HepG2 (cell line): Measurements from ENCODE around the gene JCAD. TPM values are rescaled to one million over a fixed set of nuclear protein-coding genes. Genes with fewer than 3 reads are reported as not detected.

ENCODE experiments used
- ATAC-seq: fragments of 200-7000 bp; cut with Tn5 transposase; 3 replicates; pipeline ENCODE4 v1.9.1; 2020; ENCODE audit warnings: mild to moderate bottlenecking, moderate library complexity
- BruUV-seq: library from RNA; stranded (reverse); fragments of 400-500 nt; replicated peaks from 2 replicates; lab custom pipeline; 2021; lab: Mats Ljungman, UMichigan
- CTCF ChIA-PET: fragments of 300-600 bp; formaldehyde crosslinking; extraction: SDS; loops from one replicate; lab custom pipeline; 2021; ENCODE audit warnings: low total read pairs, inconsistent platforms, low intra/inter-chr PET ratio; lab: Yijun Ruan, JAX
- POLR2A ChIA-PET: fragments of 350-600 bp; sonication (Branson Sonifier 250); formaldehyde crosslinking; loops from one replicate; lab custom pipeline; 2020; ENCODE audit warnings: antibody characterized with exemption, inconsistent platforms; lab: Yijun Ruan, JAX
- DNase-seq: peaks from one replicate; pipeline ENCODE4 v3.0.0-alpha.2; 2015; ENCODE audit warnings: low spot score
- FAIRE-seq: peaks from 3 replicates; lab custom pipeline; 2011; peaks lifted over from hg19 to GRCh38; lab: Jason Lieb, UNC
- H2AFZ ChIP-seq: one replicate; pipeline ENCODE4 v1.6.1; 2011; ENCODE audit warnings: low read length, inconsistent platforms
- H3K27ac ChIP-seq: fragments of 300-600 bp; 3 replicates; pipeline ENCODE4 v1.8.0; 2011; ENCODE audit warnings: mixed run types, mild to moderate bottlenecking, mixed read lengths, low read length, inconsistent platforms; ENCODE audit not compliant: insufficient read depth; ENCODE audit errors: extremely low read length
- H3K27me3 ChIP-seq, 2 experiments: fragments of 200-600 bp in 1 of 2; 2 replicates in 1 of 2; 3 replicates in 1 of 2; pipeline versions ENCODE4 v1.6.0 to v1.8.0; 2011; ENCODE audit warnings: low read length in 2 of 2, mild to moderate bottlenecking in 2 of 2, moderate library complexity in 2 of 2, inconsistent platforms in 1 of 2; ENCODE audit not compliant: insufficient read depth in 2 of 2, control insufficient read depth in 1 of 2
- H3K36me3 ChIP-seq, 2 experiments: fragments of 200-600 bp in 1 of 2; replicated peaks in 1 of 2; 2 replicates in 1 of 2; 3 replicates in 1 of 2; pipeline versions ENCODE4 v1.5.1 to v1.8.0; 2011; ENCODE audit warnings: low read length in 2 of 2, inconsistent platforms in 1 of 2; ENCODE audit not compliant: insufficient read depth in 2 of 2, control insufficient read depth in 1 of 2
- H3K4me1 ChIP-seq: 2 replicates; pipeline ENCODE4 v1.5.1; 2012; ENCODE audit warnings: low read length, inconsistent platforms; ENCODE audit not compliant: insufficient read depth
- H3K4me2 ChIP-seq: 2 replicates; pipeline ENCODE4 v1.6.0; 2011; ENCODE audit warnings: low read depth, low read length, inconsistent platforms
- H3K4me3 ChIP-seq, 3 experiments: fragments of 200-600 bp in 1 of 3; sonication (generic), shearing (Covaris generic) in 1 of 3; replicated peaks in 1 of 3; 2 replicates each; pipeline ENCODE4 v1.5.1; 2011 to 2016; ENCODE audit warnings: low read length in 3 of 3, inconsistent platforms in 2 of 3, low read depth in 2 of 3, mild to moderate bottlenecking in 2 of 3, control low read depth in 1 of 3, mixed read lengths in 1 of 3; ENCODE audit not compliant: insufficient read depth in 1 of 3
- H3K79me2 ChIP-seq: one replicate; pipeline ENCODE4 v1.6.1; 2011; ENCODE audit warnings: low read length, inconsistent platforms; ENCODE audit not compliant: insufficient read depth
- H3K9ac ChIP-seq: 2 replicates; pipeline ENCODE4 v1.6.0; 2011; ENCODE audit warnings: mild to moderate bottlenecking, low read depth, low read length, inconsistent platforms; ENCODE audit not compliant: insufficient read depth
- H3K9me3 ChIP-seq: 2 replicates; pipeline ENCODE4 v1.5.1; 2012; ENCODE audit warnings: mild to moderate bottlenecking, low read length
- H4K20me1 ChIP-seq: 2 replicates; pipeline ENCODE4 v1.6.0; 2011; ENCODE audit warnings: inconsistent platforms, mild to moderate bottlenecking, low read length, moderate library complexity; ENCODE audit not compliant: insufficient read depth
- DNMT1 ChIP-seq: sonication (generic); formaldehyde crosslinking; IDR thresholded peaks from 2 replicates; pipeline ENCODE4 v1.5.1; 2020; ENCODE audit warnings: mild to moderate bottlenecking, missing genetic modification reagents
- KDM6A ChIP-seq: IDR thresholded peaks from 2 replicates; pipeline ENCODE4 v1.6.1; 2016; ENCODE audit warnings: low read depth
- MYC ChIP-seq: sonication (generic); formaldehyde crosslinking; IDR thresholded peaks from 2 replicates; pipeline ENCODE4 v1.9.0; 2021; ENCODE audit warnings: missing genetic modification reagents, borderline replicate concordance
- SMAD1 ChIP-seq: sonication (generic); formaldehyde crosslinking; IDR thresholded peaks from 2 replicates; pipeline ENCODE4 v1.4.0; 2020; ENCODE audit warnings: missing genetic modification reagents, low read depth, mild to moderate bottlenecking, borderline replicate concordance
- ZFP82 ChIP-seq: sonication (generic); formaldehyde crosslinking; IDR thresholded peaks from 2 replicates; pipeline ENCODE4 v1.5.1; 2020; ENCODE audit warnings: mild to moderate bottlenecking, missing genetic modification reagents, borderline replicate concordance
- ZIK1 ChIP-seq: sonication (generic); formaldehyde crosslinking; IDR thresholded peaks from 2 replicates; pipeline ENCODE4 v1.5.0; 2020; ENCODE audit warnings: mild to moderate bottlenecking, low read depth, missing genetic modification reagents, borderline replicate concordance
- ZNF224 ChIP-seq: sonication (generic); formaldehyde crosslinking; IDR thresholded peaks from 2 replicates; pipeline ENCODE4 v1.5.0; 2020; ENCODE audit warnings: mild to moderate bottlenecking, missing genetic modification reagents
- ZNF333 ChIP-seq: sonication (generic); formaldehyde crosslinking; IDR thresholded peaks from 2 replicates; pipeline ENCODE4 v1.4.0; 2020; ENCODE audit warnings: mild to moderate bottlenecking, missing genetic modification reagents, borderline replicate concordance
- ZNF44 ChIP-seq: sonication (generic); formaldehyde crosslinking; IDR thresholded peaks from 2 replicates; pipeline ENCODE4 v1.5.1; 2020; ENCODE audit warnings: mild to moderate bottlenecking, missing genetic modification reagents
- ZNF569 ChIP-seq: sonication (generic); formaldehyde crosslinking; IDR thresholded peaks from 2 replicates; pipeline ENCODE4 v1.5.0; 2020; ENCODE audit warnings: mild to moderate bottlenecking, missing genetic modification reagents, moderate library complexity, borderline replicate concordance
- ZNF598 ChIP-seq: sonication (generic); formaldehyde crosslinking; IDR thresholded peaks from 2 replicates; pipeline ENCODE4 v1.5.1; 2020; ENCODE audit warnings: mild to moderate bottlenecking, missing genetic modification reagents, borderline replicate concordance
- ZNF614 ChIP-seq: IDR thresholded peaks from 2 replicates; pipeline ENCODE4 v1.6.1; 2018; ENCODE audit warnings: missing biosample characterization, missing genetic modification reagents, inconsistent platforms, borderline replicate concordance
- WGBS: methylation state at CpG from one replicate; pipeline ENCODE4 v1.1.6; 2017; ENCODE audit warnings: low lambda C conversion rate; 5-methylcytosine and 5-hydroxymethylcytosine counted together
- in situ Hi-C: cut with HindIII; loops from 2 replicates; pipeline ENCODE4 v1.10.0; 2017; ENCODE audit warnings: low pct_unique_long_range_greater_than_20kb; ENCODE audit not compliant: extremely low pct_ligation_motif_present
- intact Hi-C: fragments of 100-400 bp; cut with micrococcal nuclease; formaldehyde crosslinking; loops from one replicate; pipeline ENCODE4 v1.10.0; 2022; ENCODE audit not compliant: unreplicated experiment
- polyA plus RNA-seq, 8 experiments: library from polyadenylated mRNA; depleted of rRNA in 3 of 8; stranded (reverse) in 7 of 8; unstranded in 1 of 8; fragments of >200 nt; fragmentation: Illumina TruSeq in 4 of 8; extraction: Trizol in 4 of 8; gene quantifications; 2 replicates each; pipeline versions ENCODE4 v1.2.1 to v1.2.3, GENCODE V29; 2011 to 2016; ENCODE audit warnings: low read depth in 4 of 8, missing spikeins in 1 of 8, mixed read lengths in 1 of 8; ENCODE audit not compliant: insufficient read depth in 1 of 8
- total RNA-seq, 5 experiments: library from RNA; depleted of rRNA; stranded (reverse); fragments of >200 nt; fragmentation: Illumina TruSeq; extraction: Trizol; gene quantifications; 2 replicates each; pipeline ENCODE4 v1.2.3, GENCODE V29; 2016; ENCODE audit warnings: low read depth in 1 of 5

JCAD gene
- total and polyA plus RNA-seq, 2 of the 13 experiments (the other 11 are each of a cell fraction or from before 2014, with no cell fraction given) = 0.04 to 0.08 TPM

DNA sequence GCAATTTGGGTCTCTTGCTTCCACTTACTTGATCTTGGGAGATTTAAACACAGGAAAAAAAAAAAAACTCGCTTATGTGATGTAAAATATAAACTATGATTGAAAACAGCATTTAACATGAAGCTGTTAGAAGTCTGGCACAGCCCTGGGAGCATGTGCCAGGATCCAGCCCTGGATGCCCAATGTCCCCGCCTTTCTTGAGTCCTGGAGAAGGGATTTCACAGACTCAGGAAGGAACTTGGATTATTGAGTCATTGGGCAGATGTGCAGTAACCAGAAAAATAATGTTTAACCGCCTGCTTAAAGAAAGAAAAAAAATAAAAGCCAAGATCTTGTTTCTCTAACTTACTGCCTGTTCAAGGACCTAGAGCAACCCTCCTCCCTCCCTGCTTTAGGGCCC lies 3.7 kb upstream of the JCAD start:
- ChIA-PET POLR2A (no interaction called here), CTCF (no interaction called here)
- Histone ChIP-seq H3K9me3 (no peaks in the 10 kb centered on the region), H3K4me3 (no peak overlapping the region), H3K27me3 (peaks cover 0 to 25% of the 10 kb centered on the region in 2 experiments; a peak in 2 of 5 replicates), H3K4me2 (no peak overlapping the region), H3K27ac (no peak overlapping the region), H3K79me2 (no peaks in the 10 kb centered on the region), H3K36me3 (no peaks in the 10 kb centered on the region), H4K20me1 (no peaks in the 10 kb centered on the region), H3K4me1 (peaks cover 10% of the 10 kb centered on the region), H3K9ac (no peak overlapping the region)
- intact Hi-C loops = no loop called here
- no TSS peak for BruUV-seq
- ATAC-seq = no peak
- 13% methylated on average over 3 of the region's 3 CpGs for WGBS
- no peak for DNase-seq
- in situ Hi-C loops = no loop called here
- TF ChIP-seq MYC (CRISPR knock-in tag) (no peak), ZNF224 (CRISPR knock-in tag) (no peak), ZNF333 (no peak), ZNF44 (CRISPR knock-in tag) (no peak), ZFP82 (CRISPR knock-in tag) (no peak), ZNF614 (CRISPR knock-in tag) (no peak), SMAD1 (no peak), KDM6A (no peak), ZNF598 (CRISPR knock-in tag) (no peak)
- TF ChIP-seq, all 625 proteins: peak for 0
- H2AFZ ChIP-seq = no peak overlapping the region
- FAIRE-seq = no peak

DNA sequence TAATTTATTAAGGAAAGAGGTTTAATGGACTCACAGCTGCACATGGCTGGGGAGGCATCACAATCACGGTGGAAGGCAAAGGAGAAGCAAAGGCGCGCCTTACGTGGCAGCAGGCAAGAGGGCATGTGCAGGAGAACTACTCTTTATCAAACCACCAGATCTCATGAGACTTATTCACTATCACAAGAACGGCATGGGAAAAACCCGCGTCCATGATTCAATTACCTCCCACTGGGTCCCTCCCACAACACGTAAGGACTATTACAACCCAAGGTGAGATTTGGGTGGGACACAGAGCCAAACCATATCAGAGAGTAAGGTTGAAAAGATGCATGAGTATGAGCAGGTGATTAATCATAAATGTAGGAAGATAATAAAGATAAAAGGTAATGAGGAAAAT lies 3.2 kb upstream of the JCAD start:
- no peaks in the 10 kb centered on the region for H4K20me1 ChIP-seq
- FAIRE-seq (no peak), ATAC-seq (no peak), DNase-seq (no peak)
- no peak overlapping the region for H3K9ac ChIP-seq
- H3K4me2 ChIP-seq = no peak overlapping the region
- H3K27me3 ChIP-seq = peaks cover 0 to 30% of the 10 kb centered on the region in 2 experiments; a peak in 2 of 5 replicates
- TF ChIP-seq DNMT1 (no peak), ZIK1 (CRISPR knock-in tag) (no peak), ZNF569 (CRISPR knock-in tag) (no peak)
- H3K9me3 ChIP-seq = no peaks in the 10 kb centered on the region
- H3K27ac ChIP-seq = no peak overlapping the region
- 77% methylated on average over 8 of the region's 8 CpGs for WGBS
- CTCF ChIA-PET = no interaction called here
- H3K79me2 ChIP-seq = no peaks in the 10 kb centered on the region
- H2AFZ ChIP-seq = no peak overlapping the region
- no TSS peak for BruUV-seq
- no peaks in the 10 kb centered on the region for H3K36me3 ChIP-seq
- no peak overlapping the region for H3K4me3 ChIP-seq
- H3K4me1 ChIP-seq = peaks cover 16% of the 10 kb centered on the region
- in situ Hi-C loops = no loop called here
- POLR2A ChIA-PET = no interaction called here
- intact Hi-C loops = no loop called here
